ENCODE results near the gene SPON1.

SPON1 gene

DNA sequence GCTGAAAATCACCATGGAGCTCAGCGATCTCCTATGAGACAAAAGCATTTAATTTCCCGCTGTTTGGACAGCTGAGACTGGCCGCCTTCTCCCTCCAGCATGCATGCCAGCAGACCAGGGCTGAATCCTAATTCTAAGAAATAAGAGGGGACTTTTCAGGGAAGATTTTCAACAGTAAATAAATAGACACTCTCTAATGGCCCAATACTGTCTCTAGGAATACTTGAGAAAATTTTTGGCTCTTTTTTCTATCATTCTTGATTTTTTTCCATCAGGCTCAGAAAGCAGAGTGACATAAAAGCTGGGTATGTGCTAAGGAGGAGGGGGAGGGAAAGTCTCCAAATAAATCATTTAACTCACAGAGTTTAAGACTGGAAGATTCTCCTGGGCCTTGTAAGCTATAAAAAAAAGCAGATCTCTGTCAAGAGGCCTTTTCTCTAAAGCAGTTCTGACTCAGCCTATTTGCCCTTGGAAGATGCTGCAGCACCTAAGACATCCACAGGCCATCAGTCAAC lies 17.6 kb upstream of the SPON1 start:
- no peak for DNase-seq

DNA sequence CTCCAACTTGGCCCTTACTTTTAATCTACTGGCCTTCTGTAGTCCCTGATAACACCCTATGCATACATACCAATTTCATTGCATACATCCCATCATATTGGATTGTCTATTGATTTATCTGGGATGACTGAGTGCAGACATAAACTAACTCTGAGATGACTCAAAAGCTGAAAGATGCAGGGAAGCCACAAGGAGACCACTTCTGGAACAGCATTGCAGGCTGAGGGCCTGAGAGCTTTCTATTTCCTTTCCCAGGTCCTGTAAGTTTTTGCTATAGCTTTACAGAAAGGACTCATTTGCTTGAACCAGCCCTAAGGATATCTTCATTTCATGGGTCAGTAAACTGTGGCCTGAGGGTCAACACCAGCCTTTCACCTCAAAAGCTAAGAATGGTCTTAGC lies 15.1 kb upstream of the SPON1 start:
- no peak for DNase-seq

DNA sequence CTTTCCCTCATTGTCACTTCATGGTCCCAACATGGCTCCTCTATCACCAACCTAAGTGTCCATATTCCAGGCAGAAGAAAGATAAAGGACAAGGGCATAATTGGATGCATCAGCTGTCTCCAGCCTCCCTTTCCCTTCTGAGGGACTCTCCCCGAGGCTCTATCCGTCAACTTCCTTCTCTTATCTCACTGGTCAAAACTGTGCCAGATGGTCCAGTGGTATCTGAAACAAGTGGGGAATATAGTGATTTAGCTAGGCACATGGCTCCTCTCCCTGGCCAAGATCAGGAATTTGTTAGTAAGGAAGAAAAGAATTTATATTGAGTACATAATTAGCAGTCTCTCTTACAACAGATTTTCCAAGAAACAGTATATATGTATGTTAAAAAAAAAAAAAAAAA lies 12.6 kb upstream of the SPON1 start:
- no peak for DNase-seq

DNA sequence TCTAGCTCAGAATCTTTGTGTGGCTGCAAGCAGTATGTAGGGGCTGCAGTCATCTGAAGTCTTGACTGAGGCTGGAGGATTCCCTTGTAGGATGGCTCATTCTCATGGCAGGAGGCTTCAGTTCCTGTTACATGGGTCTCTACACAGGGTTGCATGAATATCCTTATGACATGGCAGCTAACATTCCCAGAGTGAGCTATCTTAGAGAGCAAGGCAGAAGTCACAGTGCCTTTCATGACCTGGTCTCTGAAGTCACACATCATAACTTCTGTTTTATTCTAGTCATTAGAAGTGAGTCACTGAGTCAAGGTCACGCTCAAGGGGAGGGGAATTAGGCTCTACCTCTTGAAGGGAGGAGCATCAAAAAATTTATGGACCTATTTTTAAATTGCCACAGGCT lies 10.3 kb upstream of the SPON1 start:
- DNase-seq = no peak

DNA sequence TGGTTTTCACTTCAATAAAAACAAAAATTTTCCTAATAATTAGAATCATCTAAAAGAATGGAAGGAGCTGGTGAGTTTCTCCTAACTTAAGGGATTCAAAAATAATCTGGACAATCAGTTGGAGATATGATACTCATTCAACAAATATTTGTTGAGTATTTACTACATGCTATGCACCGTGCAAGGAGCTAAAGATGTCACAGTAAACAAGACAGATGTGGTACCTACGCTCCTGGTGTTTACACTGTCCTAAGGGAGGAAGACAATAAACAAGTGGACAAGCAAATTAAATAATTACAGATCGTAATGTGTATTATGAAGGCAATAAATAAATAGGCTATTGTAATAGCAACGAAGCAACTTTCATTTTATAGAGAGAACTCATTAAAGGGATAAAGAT lies 9.9 kb upstream of the SPON1 start:
- DNase-seq = no peak

DNA sequence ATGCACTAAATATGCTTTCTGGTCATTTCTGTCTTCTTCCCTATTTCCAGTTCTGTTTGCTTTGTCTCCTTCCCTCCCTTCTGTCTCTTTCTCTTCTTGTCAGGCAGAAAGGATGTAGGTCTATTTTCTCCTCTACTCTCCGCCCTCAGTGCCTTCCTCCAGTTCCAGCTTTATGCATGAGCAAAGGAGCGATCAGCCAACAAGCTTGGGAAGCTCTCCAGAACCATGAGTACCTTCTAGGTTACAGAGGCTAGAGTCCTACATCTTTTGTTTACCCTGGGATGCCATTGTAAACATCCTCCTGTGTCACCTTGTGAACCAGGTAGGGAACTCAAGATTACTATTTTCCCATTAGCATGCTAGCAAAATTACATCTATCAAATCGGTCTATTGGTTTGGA lies 7.9 kb upstream of the SPON1 start:
- DNase-seq = no peak

DNA sequence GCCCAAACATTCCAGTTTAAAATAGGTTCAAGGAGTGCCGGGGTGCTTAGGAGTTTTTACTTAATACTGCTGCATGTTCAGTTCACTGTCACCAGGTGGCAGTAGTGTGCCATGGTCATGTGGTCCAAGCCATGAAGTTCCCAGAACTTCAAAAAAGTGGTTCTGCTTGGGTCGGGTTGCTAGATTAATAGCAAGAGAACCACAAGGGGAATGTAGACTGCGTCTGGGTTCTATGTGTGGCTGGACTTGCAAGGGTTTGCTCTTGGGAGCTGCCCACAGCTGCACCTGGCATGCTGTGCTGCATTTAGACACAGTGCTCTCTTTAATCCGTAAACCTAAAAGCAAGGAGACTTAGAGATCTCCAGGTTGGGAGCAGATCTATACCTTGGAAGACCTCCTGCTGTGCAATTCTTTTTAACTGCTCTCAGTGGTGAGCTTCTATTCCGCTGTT lies 6.5 kb upstream of the SPON1 start:
- no peak for DNase-seq

DNA sequence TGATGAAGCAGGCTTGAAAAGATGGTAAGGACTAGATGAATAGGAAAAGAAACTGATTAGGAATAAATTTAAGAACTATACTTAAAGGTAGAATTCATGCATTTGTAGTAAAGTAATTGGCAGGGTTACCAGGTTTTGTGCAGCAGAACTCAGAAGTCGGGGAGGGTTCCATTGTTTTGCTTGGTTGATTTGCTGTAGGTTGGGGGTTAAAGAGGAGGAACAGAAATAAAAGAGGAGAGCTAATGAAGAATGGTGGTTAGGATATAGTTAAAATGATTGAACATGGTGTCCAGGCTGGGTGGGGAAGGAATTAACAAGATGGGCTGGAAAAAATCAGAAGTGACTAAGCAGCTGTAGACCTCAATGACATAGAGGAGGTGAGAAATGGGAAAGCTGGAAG lies 5.5 kb upstream of the SPON1 start:
- DNase-seq = no peak

DNA sequence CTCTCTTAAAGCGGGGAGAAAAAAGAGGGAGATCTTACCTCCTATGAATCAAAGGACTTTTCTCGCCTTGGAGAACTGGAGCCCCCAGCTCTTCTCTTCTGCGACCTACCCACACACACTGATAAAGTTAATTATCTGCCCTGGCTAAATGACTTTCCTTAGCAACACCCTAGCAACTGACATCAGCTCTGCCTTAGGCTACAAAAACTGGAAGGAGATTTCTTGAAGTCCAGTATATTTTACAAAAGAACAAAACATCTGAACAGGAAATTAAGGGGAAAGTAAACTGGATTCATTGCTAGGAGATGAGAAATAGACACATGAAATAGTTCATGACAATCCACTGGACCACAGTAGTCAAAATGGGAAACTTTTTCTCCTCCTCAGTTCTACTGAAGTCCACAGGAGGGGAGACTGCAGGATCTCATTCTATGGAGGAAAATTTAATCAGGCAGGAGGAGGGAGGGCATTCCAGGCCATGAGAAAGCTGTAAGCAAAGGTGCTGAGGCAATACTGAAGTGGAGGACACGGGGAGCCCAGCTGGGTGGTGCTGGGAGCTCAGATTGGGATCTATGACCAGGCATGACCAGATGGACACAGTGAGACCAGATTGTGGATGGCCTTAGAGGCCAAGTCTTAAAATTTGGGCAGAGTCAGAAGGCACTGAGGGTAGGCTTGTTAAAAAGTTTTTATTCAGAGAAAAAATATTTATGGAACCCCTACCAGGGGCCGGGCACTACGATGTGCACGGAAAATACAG lies 3.7 kb upstream of the SPON1 start:
- no peak for DNase-seq

DNA sequence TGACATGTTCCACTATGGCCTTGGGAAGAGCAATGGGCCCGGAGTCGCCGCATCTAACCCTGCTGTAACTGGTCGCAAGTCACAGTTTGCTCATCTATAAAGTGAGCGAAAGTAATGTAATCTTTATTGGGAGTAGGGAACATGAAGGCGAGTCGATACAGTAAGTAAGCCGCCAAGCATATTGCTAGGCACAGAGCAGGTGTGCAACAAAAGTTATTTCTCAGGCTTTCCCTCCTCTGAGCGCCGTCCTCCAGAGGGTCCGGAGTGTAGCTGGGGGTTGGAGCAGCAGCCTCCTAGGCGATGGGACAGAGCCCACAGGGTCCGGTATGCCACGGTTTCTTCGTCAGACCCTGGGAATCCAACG lies 343 bp upstream of the SPON1 start:
- no peak for DNase-seq

DNA sequence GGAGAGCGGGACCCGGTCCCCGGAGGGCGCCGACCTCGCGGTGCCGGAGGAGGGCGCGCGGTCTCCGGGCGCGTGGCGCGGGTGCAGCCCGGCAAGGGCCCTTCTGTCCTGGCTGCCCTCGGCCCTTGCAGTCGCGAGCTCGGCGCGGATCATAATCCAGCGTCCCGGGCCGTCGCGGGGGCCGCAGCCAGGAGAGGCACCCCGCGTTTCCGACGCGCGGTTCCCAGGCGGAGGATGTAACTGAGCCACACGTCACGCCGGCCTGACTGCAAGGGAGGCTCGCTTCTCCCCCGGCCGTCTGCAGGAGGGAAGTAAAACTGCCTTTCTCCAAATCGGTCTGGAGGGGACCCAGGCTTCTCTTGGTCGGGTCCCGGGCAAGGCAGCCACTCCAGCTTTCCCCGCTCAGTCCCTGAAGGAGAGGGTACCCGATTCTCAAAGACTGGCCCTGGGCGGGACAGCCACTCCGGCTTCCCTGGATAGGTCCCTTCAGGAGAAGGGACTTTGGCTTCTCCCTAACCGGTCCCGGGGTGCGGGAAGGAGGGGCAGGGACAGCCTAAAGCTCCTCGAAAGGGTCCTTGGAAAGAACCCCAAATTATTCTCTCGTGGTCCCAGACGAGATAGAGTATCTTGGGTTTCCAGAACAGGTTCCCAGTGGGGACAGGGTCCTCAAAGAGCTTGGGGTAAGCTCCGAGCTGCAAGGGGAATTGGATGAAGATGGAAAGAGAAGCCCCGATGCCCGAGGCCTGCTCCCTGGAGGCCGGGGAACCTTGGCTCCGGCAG lies 836 bp downstream of the SPON1 start:
- DNase-seq = no peak

DNA sequence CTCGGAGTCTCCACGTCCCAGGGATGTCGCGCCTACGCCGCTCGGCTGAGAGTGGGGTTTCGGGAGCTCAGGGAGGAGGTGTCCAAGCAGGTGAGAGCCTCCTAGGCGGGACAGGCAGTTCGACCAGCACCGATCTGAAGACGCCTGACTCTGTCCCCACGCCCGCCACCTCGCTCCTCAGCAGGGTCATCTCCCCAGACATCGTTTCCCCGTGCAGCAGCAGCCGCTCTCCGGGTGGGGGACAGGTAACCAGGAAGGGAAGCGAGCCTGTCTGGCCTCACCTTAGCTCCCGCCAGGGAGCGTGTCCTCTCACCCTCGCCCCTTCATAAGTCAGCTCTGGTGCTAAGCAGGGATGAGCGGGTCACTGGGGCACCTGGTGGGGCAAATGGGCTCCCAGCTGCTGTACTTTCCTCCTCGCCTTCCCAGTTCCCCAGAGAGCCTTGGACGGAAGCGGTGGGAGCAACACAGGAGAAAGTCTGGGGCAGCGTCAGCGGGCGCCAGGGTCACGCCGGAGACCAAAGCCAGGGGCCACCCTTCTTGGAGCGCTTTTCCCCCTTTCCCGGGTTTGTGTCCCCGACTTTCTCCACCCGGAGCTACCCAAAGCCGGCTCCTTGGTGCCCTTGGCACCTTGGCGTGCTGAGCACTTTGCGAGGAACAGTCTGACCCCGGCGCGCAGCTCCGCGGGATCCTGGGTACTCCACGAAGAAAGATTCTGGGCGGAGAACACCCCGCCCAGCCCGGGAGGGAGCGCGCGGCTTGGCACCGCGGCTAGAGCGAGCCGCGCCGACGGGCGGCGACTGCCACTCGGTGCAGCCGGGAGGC lies 1.6 kb downstream of the SPON1 start:
- no peak for DNase-seq

DNA sequence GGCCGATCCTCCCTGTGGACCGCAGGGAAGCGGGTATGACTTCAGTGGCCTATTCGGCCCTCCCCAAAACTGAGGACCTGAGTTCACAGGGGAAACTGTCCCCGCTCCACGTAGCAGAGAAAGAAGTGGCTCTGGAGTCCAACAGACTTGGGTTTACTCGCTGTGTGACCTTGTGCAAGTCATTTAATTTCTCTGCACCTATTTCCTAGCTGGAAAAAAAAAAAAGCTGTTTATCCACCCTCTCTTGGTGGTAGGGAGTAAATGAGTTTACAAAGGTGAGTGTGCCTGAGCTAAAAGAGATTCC lies 2.2 kb downstream of the SPON1 start:
- no peak for DNase-seq

DNA sequence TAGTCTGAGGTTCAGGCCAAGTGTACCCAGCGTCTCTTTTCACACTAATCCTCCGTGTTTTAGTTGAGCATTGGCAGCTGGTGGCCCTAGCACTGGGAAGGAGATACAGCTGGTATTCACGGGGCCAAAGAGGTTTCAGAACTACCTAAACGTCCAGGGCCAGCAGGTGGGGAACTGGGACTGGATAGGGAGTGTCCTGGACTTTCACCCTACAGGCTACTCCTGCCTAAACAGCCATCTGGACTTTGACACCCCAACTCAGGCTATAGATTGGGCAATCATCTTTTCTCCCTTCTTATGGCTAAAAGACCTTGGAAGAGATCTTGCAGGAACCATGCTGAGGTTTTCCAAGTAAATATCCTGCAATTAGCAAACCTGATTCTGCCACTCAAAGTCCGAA lies 2.8 kb downstream of the SPON1 start:
- DNase-seq = no peak

DNA sequence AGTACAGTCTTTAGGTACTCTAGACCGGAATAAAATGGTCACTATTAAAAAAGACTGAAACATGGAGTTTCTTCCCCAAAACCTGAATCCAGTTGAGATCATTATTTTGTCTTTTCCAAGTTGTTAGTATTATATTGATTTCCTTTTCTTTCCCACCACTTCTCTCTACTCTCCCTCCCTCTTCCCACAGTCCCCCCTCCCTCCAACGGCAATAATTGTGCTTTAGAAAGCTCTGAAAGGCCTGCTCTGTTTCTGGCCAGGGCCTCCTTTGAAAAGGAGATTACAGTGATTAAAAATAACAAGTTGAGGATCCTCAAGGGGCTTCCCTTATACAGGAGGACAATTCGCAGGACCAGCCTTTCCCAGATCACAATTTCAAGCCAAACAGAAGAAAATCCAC lies 3.5 kb downstream of the SPON1 start:
- no peak for DNase-seq

DNA sequence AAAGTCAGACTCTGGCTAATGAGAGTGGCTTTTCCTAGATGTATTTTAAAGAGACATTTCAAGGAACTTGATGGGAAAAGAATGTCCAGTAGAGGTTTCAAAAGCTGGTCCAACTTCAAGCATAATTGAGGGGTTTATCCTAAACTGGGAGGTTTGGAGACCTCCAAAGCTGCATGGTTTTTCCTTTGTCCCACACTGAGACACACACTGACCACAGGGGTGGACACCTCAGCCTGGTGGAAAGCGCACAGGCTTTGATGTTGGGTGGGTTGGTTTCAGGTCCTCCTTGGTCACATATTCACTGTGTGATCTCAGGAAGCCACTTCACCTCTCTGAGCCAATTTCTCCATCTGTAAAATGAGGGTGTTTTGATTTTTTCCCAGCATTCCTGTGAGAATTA lies 4.0 kb downstream of the SPON1 start:
- no peak for DNase-seq

DNA sequence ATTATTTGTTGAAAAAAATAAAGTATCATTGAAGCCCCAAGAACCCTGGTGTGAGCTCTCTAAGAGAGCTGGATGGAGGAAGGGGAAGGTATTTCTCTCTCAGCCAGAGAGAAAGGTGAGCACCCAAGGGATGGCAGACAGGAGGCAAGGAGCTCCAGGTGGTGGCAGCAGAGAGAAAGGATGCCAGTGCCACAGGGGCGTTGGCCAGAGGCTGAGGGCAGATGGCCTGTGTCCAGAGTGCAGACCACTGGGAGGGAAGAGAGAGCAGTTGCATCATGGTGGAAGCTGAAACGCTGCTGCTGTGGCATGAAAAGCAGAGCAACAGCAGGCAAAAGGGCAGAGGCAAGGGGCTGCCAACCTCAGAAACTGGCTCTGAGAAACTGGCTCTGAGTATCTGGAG lies 8.5 kb downstream of the SPON1 start:
- no peak for DNase-seq

DNA sequence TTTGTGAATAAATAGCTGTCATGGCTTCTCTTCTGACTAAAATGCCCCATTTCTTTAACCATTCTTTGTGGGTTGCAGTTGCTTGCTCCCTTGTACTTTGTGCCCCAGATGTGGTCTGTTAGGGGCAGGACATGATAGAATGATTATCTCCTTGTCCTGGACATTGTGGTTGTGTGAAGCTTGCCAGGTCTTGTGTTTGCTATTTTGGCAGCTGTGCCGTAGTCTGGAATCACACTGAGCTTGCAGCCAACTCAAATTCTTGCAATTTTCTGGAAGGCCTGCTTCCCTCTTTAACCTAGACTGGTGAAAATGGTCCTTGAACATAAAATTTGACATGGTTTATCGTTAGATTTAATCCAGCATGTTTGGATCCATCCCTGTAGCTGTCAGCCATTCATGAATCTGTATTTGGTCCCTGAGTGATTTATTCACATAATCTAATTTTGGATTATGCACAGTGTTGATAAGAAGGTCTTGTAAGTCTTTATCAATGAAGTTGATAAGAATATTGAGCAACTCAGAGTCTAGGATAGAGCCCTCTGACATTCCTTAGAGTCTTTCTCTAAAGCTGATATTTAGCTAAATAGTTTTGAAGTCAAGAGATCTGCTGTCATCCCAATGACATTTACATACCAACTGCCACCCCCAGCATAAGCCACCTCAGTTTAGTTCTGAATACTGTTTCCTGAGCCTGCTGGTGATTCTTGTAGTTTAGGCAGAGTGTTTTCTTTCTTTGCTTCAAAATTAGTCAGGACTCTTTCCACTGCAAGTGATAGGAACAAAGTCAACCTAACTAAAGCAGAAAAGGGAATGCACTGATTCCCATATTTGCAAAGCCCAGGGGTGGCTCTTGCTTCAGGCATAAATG lies 9.8 kb downstream of the SPON1 start:
- DNase-seq = no peak

DNA sequence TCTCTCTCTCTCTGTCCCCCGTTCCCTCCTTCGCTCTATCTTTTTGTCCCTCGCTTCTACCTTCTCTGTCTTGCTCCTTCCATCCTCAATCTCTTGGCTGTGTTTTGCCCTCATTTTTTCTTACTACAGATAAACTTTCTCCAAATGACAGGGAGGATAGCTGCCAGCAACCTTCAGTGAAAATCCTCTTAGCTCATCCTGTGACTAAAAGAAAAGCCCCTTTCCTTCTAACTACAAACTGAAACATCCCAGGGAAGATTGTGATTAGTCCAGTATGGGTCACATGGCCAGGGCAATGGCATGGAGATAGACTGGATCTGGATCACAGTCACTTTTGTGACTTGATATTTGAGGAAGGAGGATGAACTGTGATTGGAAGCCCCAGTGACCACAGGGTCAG lies 10.4 kb downstream of the SPON1 start:
- DNase-seq = no peak

DNA sequence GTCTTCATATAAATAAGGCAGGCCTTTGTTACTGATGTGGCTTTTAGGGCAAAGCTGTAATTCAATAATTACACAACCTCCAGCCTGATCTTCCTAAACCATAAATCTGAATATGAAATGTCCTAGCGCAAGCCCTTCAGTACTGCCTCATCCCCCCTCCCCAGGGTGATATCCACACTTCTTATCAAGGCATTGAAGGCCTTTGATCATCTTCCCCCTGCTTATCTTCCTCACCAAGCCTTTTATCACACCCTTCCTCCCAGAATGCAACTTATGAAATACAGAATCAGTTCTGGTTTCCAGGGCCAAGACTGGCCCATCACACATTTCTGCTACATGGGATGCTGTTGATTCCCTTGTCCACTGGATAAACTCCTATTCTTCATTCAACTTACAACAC lies 12.1 kb downstream of the SPON1 start:
- no peak for DNase-seq

DNA sequence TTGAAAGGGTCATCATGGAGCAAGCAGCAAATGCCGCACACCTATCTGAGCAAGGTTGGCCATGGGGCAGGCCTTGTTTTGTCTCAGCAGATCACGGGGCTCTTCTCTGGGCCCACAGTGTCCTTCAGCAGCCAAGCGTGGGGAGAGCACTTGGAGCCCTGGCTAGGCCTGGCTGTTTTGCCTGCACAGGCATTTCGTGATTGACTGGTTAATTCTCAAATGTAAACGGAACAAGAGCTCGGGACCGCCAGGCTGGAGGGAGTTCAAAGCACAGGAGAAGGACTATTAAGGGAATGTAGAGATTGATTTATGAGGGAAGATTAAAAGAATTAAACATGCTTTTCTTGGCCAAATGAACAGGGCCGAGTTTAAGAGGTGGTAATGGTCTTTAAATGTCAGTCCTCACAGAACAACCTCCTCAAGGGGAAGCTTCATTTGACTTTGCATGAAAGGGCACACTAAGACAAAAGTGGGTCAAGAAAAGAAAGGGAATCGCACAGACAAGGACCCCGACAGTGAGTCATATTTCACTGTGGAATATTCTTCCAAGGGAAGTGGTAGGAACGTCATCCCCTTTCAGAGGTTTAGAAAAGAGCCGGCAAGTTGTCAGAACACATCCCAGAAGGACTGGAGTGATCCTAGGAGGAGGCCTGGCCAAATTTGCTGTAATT lies 20.7 kb downstream of the SPON1 start:
- DNase-seq = no peak

All from NCI-H1436 treated with DMSO at 0.1 percent for 48 hours (cell line).